HG02973 (cell line): Measurements from ENCODE around the gene MAPK11.

Experiments
- ATAC-seq: cut with Tn5 transposase; IDR thresholded peaks from one replicate; pipeline ENCODE4 v1.9.1; 2021; ENCODE audit warnings: moderate library complexity; ENCODE audit not compliant: unreplicated experiment

Gene MAPK11

GRCh38 chr22:50262973-50263617, 7.1 kb downstream of the MAPK11 start:
- no peak for ATAC-seq

- ATAC-seq = no peak
These were observed 7.7 kb downstream of the MAPK11 start for GRCh38 chr22:50262460-50262911.

GRCh38 chr22:50261615-50262459, 8.3 kb downstream of the MAPK11 start, which contains the start of gene MAPK12:
Gene MAPK12, minus strand, starts transcription at chr22:50261683. Its CDS starts 174 bp downstream, at chr22:50261509.
- no peak for ATAC-seq

GRCh38 chr22:50260801-50261614, 9.2 kb downstream of the MAPK11 start:
- ATAC-seq = no peak

- ATAC-seq = no peak
These were observed 9.8 kb downstream of the MAPK11 start for GRCh38 chr22:50260434-50260800.

GRCh38 chr22:50259302-50259701, 10.9 kb downstream of the MAPK11 start:
- ATAC-seq = no peak

GRCh38 chr22:50258361-50259292, 11.6 kb downstream of the MAPK11 start:
- ATAC-seq = no peak

- ATAC-seq = no peak
These were observed 12.5 kb downstream of the MAPK11 start for GRCh38 chr22:50257451-50258360.

- no peak for ATAC-seq
These were observed 13.1 kb downstream of the MAPK11 start for GRCh38 chr22:50257041-50257440.

- ATAC-seq = no peak
These were observed 13.8 kb downstream of the MAPK11 start for GRCh38 chr22:50256258-50256862.

- no peak for ATAC-seq
These were observed 14.6 kb downstream of the MAPK11 start for GRCh38 chr22:50255607-50256006.

- no peak for ATAC-seq
These were observed 15.1 kb downstream of the MAPK11 start for GRCh38 chr22:50255099-50255498.

GRCh38 chr22:50253941-50254340, 16.2 kb downstream of the MAPK11 start:
- ATAC-seq = no peak

GRCh38 chr22:50253046-50253915, 16.9 kb downstream of the MAPK11 start:
- ATAC-seq = no peak

GRCh38 chr22:50252082-50253045, 17.8 kb downstream of the MAPK11 start:
- no peak for ATAC-seq

GRCh38 chr22:50251477-50252081, 18.6 kb downstream of the MAPK11 start:
- no peak for ATAC-seq
